Hepatocyte (in vitro differentiated cells): ENCODE data around the gene CARS2.

Experiments used
- EZH2 ChIP-seq: fragments of 200-600 bp; sonication (generic); IDR thresholded peaks from 2 replicates; pipeline ENCODE4 v1.6.1; 2016; ENCODE audit warnings: antibody characterized with exemption, mild to moderate bottlenecking, borderline replicate concordance
- EZH2phosphoT487 ChIP-seq: fragments of 200-600 bp; sonication (generic); IDR thresholded peaks from one replicate; pipeline ENCODE4 v1.6.1; 2018; ENCODE audit warnings: antibody characterized with exemption, mild to moderate bottlenecking, low read depth, moderate library complexity; ENCODE audit not compliant: unreplicated experiment, severe bottlenecking
- TF ChIP-seq, protein P1 (sequence below): fragments of 200-600 bp; sonication (generic); IDR thresholded peaks from 2 replicates; pipeline ENCODE4 v1.5.1; 2016; ENCODE audit warnings: antibody characterized with exemption, mild to moderate bottlenecking; ENCODE audit not compliant: poor library complexity

DNA sequence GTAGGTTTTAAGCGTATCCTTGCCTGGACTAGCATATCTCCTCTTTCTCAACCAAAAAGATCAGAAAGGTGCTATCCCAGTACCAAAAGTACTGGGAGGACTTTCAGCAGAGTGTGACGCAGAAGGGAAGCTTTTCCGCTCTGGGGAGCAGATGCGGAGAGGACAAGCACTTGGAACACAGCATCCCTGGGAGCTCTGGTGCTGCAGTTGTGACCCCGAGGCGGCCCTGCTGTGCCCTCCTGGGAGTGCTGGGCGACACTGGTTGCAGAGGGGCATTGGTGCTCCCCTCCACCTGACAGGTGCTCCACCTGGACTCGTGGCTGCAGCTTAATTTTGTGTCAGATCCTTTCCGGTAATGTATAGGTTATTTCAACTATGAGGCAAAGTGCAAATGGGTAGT is 87.1 kb downstream of the CARS2 start:
- TF ChIP-seq, protein P1, sequence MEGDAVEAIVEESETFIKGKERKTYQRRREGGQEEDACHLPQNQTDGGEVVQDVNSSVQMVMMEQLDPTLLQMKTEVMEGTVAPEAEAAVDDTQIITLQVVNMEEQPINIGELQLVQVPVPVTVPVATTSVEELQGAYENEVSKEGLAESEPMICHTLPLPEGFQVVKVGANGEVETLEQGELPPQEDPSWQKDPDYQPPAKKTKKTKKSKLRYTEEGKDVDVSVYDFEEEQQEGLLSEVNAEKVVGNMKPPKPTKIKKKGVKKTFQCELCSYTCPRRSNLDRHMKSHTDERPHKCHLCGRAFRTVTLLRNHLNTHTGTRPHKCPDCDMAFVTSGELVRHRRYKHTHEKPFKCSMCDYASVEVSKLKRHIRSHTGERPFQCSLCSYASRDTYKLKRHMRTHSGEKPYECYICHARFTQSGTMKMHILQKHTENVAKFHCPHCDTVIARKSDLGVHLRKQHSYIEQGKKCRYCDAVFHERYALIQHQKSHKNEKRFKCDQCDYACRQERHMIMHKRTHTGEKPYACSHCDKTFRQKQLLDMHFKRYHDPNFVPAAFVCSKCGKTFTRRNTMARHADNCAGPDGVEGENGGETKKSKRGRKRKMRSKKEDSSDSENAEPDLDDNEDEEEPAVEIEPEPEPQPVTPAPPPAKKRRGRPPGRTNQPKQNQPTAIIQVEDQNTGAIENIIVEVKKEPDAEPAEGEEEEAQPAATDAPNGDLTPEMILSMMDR: no peak
- TF ChIP-seq EZH2: no peak
- TF ChIP-seq EZH2phosphoT487: no peak
